Gastrocnemius medialis (tissue), 4 donors: Measurements from ENCODE around the gene ARHGAP26. TPM values are rescaled to one million over a fixed set of nuclear protein-coding genes. Genes with fewer than 3 reads are reported as not detected.

ENCODE experiments used
- ATAC-seq, 2 donors: fragments of 150-250 bp; one replicate each; pipeline ENCODE4 v1.9.1; 2016
- DNase-seq, 2 donors: peaks; one replicate each; pipeline ENCODE4 v3.0.0-alpha.2; 2019
- H3K27ac ChIP-seq, 4 donors: fragments of 200-600 bp; sonication (generic); 1 replicate in 1 of 4; 2 replicates in 3 of 4; pipeline ENCODE4 v1.5.1; 2016 to 2018; ENCODE audit warnings: mild to moderate bottlenecking in 2 of 4, moderate library complexity in 1 of 4
- H3K27me3 ChIP-seq, 3 donors: fragments of 200-600 bp; sonication (generic) in 2 of 3; 1 replicate in 1 of 3; 2 replicates in 2 of 3; pipeline versions ENCODE4 v1.5.1 to v1.6.0; 2016 to 2019; ENCODE audit warnings: mild to moderate bottlenecking in 1 of 3, moderate library complexity in 1 of 3
- H3K36me3 ChIP-seq, 2 donors: fragments of 200-600 bp; sonication (generic) in 1 of 2; one replicate each; pipeline ENCODE4 v1.5.1; 2017 to 2018
- H3K4me1 ChIP-seq, 2 donors: fragments of 200-600 bp; sonication (generic) in 1 of 2; one replicate each; pipeline ENCODE4 v1.5.1; 2016 to 2017; ENCODE audit warnings: mild to moderate bottlenecking in 2 of 2
- H3K4me3 ChIP-seq, 4 donors: fragments of 200-600 bp; sonication (generic) in 3 of 4; 1 replicate in 1 of 4; 2 replicates in 3 of 4; pipeline ENCODE4 v1.5.1; 2016 to 2019; ENCODE audit warnings: mild to moderate bottlenecking in 2 of 4
- H3K9me3 ChIP-seq, 3 donors: fragments of 200-600 bp; sonication (generic) in 2 of 3; 1 replicate in 1 of 3; 2 replicates in 2 of 3; pipeline ENCODE4 v1.5.1; 2016 to 2019
- CTCF ChIP-seq, 5 experiments: fragments of 450-650 bp in 3 of 5; fragments of 200-600 bp in 2 of 5; sonication (generic) in 2 of 5; IDR thresholded peaks in 4 of 5; conservative IDR thresholded peaks in 1 of 5; 1 replicate in 4 of 5; 2 replicates in 1 of 5; pipeline ENCODE4 v1.5.1; 2016 to 2019; ENCODE audit warnings: antibody characterized with exemption in 5 of 5, mild to moderate bottlenecking in 3 of 5, moderate library complexity in 3 of 5
- POLR2A ChIP-seq, 2 donors: fragments of 450-650 bp; IDR thresholded peaks; one replicate each; pipeline ENCODE4 v1.6.1; 2017; ENCODE audit warnings: antibody characterized with exemption in 2 of 2, mild to moderate bottlenecking in 2 of 2, moderate library complexity in 2 of 2
- in situ Hi-C, 4 donors: fragments of 200-750 bp; cut with MboI; loops; one replicate each; pipeline versions ENCODE4 v1.15.0 to v1.8.0; 2017; ENCODE audit warnings: low sequenced_read_pairs in 4 of 4
- intact Hi-C: fragments of 100-400 bp; cut with DNase I; formaldehyde crosslinking; loops from one replicate; pipeline ENCODE4 v1.15.1; 2023; ENCODE audit warnings: low total_unique reads
- total RNA-seq, 4 donors: library from RNA; depleted of rRNA; stranded (reverse); fragments of >200 nt; gene quantifications; one replicate each; pipeline versions ENCODE4 v1.1.0 to v1.2.3, GENCODE V29; 2016

Gene ARHGAP26
- total RNA-seq, 4 donors from 2014 or later: 9.1 to 22.4 (median 13.4) TPM

- Histone ChIP-seq H3K9me3 (no peaks in the 10 kb centered on the region), H3K27me3 (no peaks in the 10 kb centered on the region), H3K36me3 (no peaks in the 10 kb centered on the region), H3K27ac (no peak overlapping the region), H3K4me1 (peaks cover 7 to 8% of the 10 kb centered on the region in 2 donors), H3K4me3 (no peak overlapping the region)
- no peak for ATAC-seq
- in situ Hi-C loops: loop anchor here in 3 of 4 donors (10.0 to 25.0 kb wide), 3 partner anchors 913 to 1251 kb away; partner anchors contain the start of genes KCTD16 (in 1 of the 3) and YIPF5 (in 1 of the 3)
- DNase-seq: no peak
- intact Hi-C loops: no loop called here
- TF ChIP-seq POLR2A (IDR thresholded peaks at IDR 0.05) (no peak), CTCF (IDR thresholded peaks at IDR 0.05 in 4 of 5, conservative IDR thresholded peaks at IDR 0.05 in 1 of 5) (no peak)
These were observed 141.6 kb downstream of the ARHGAP26 start for GRCh38 chr5:142911775-142912174.

GRCh38 chr5:142913728-142914338 lies 143.7 kb downstream of the ARHGAP26 start:
- in situ Hi-C loops: loop anchor here in 3 of 4 donors (10.0 to 25.0 kb wide), 3 partner anchors 911 to 1248 kb away; partner anchors contain the start of genes KCTD16 (in 1 of the 3) and YIPF5 (in 1 of the 3)
- Histone ChIP-seq H3K36me3 (no peaks in the 10 kb centered on the region), H3K27me3 (no peaks in the 10 kb centered on the region), H3K4me3 (no peak overlapping the region), H3K9me3 (no peaks in the 10 kb centered on the region), H3K4me1 (no peaks in the 10 kb centered on the region), H3K27ac (no peak overlapping the region)
- TF ChIP-seq CTCF (IDR thresholded peaks at IDR 0.05 in 4 of 5, conservative IDR thresholded peaks at IDR 0.05 in 1 of 5) (no peak), POLR2A (IDR thresholded peaks at IDR 0.05) (no peak)
- no peak for DNase-seq
- intact Hi-C loops: no loop called here
- no peak for ATAC-seq

- DNase-seq: no peak
- no peaks in the 10 kb centered on the region for H3K4me1 ChIP-seq
- no peak for ATAC-seq
- in situ Hi-C loops (loop anchor here in 3 of 4 donors (5.0 to 25.0 kb wide), 4 partner anchors 47 to 1247 kb away; partner anchors contain the start of genes KCTD16 (in 1 of the 3) and YIPF5 (in 1 of the 3)), intact Hi-C loops (no loop called here)
- H3K27me3 ChIP-seq: no peaks in the 10 kb centered on the region
- H3K27ac ChIP-seq: no peak overlapping the region
- no peaks in the 10 kb centered on the region for H3K9me3 ChIP-seq
- TF ChIP-seq CTCF (IDR thresholded peaks at IDR 0.05 in 4 of 5, conservative IDR thresholded peaks at IDR 0.05 in 1 of 5): no peak
- no peak for TF ChIP-seq POLR2A (IDR thresholded peaks at IDR 0.05)
- no peak overlapping the region for H3K4me3 ChIP-seq
- H3K36me3 ChIP-seq: no peaks in the 10 kb centered on the region
These were observed 144.9 kb downstream of the ARHGAP26 start for GRCh38 chr5:142915038-142915437.

GRCh38 chr5:142915813-142916424 lies 145.7 kb downstream of the ARHGAP26 start:
- intact Hi-C loops: no loop called here
- ATAC-seq (no peak), DNase-seq (no peak)
- peak overlapping the region in 1 of 4 donors; percentile 9 for H3K27ac ChIP-seq
- TF ChIP-seq POLR2A (IDR thresholded peaks at IDR 0.05) (no peak), CTCF (IDR thresholded peaks at IDR 0.05 in 4 of 5, conservative IDR thresholded peaks at IDR 0.05 in 1 of 5) (no peak)
- H3K27me3 ChIP-seq: no peaks in the 10 kb centered on the region
- in situ Hi-C loops: loop anchor here in 3 of 4 donors (5.0 to 25.0 kb wide), 4 partner anchors 46 to 1246 kb away; partner anchors contain the start of genes KCTD16 (in 1 of the 3) and YIPF5 (in 1 of the 3)
- H3K9me3 ChIP-seq: no peaks in the 10 kb centered on the region
- no peaks in the 10 kb centered on the region for H3K36me3 ChIP-seq
- H3K4me1 ChIP-seq: no peaks in the 10 kb centered on the region
- H3K4me3 ChIP-seq: no peak overlapping the region
